ENCODE results near the gene SH3RF3.

GRCh38 chr2:109189751-109190150 is 60.7 kb downstream of the SH3RF3 start:
- TF ChIP-seq CTCF (IDR thresholded peaks at IDR 0.05) (no peak), POLR2A (IDR thresholded peaks at IDR 0.05) (no peak), POLR2AphosphoS5 (IDR thresholded peaks at IDR 0.05) (no peak), EP300 (IDR thresholded peaks at IDR 0.05) (no peak)

Data from upper lobe of left lung (tissue), 4 donors.